ENCODE data around the gene CDK13. TPM values are rescaled to one million over a fixed set of nuclear protein-coding genes. Genes with fewer than 3 reads are reported as not detected.

The CDK13 gene
- total RNA-seq, 1 experiment from 2014 or later: 52.2 TPM

DNA sequence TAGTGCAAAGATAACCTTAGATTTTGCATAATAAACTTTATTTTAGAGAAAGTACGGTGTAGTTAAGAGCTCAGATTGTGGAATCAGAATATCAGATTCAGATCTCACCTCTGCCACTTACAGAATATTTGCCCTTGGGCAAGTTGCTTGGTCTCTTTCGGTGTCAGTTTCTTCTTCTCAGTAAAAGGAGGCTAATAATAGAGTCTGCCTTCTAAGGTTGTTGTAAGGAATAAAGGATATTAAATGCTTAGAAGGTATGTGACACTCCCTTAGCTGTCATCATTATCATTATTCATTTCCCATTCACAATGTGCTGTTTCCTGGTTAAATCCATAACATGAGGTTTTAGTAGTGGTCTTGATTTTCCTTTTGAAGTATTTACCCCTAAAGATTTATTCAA lies 142.1 kb downstream of the CDK13 start:
- Histone ChIP-seq H2BK20ac (ENCODE audit: low read depth, low read length, poor library complexity, severe bottlenecking) (no peak overlapping the region), H3K27ac (ENCODE audit: insufficient read length, low read depth, low read length) (no peak overlapping the region), H3K9me3 (ENCODE audit: control insufficient read depth, low read depth, low read length) (no peaks in the 10 kb centered on the region), H3K23ac (ENCODE audit: insufficient read length, low read depth, low read length) (no peak overlapping the region), H4K91ac (ENCODE audit: insufficient read length, low read depth, low read length) (no peak overlapping the region), H2AFZ (ENCODE audit: low read length) (no peak overlapping the region), H3K4me2 (ENCODE audit: insufficient read depth, insufficient read length, low read length) (no peak overlapping the region), H4K20me1 (ENCODE audit: control insufficient read depth, insufficient read depth, insufficient read length) (no peaks in the 10 kb centered on the region), H3K79me2 (ENCODE audit: insufficient read depth, low read length) (no peaks in the 10 kb centered on the region), H3K18ac (ENCODE audit: insufficient read length, low read depth, low read length) (no peak overlapping the region), H2BK12ac (ENCODE audit: insufficient read length, low read depth, low read length) (no peak overlapping the region), H3K23me2 (ENCODE audit: insufficient read length, low read depth, low read length, poor library complexity, severe bottlenecking) (no peaks in the 10 kb centered on the region), H4K8ac (replicated peaks; ENCODE audit: insufficient read length, low read depth, low read length) (no peak overlapping the region), H2BK5ac (ENCODE audit: insufficient read length, low read length) (no peak overlapping the region), H2AK5ac (ENCODE audit: insufficient read length, low read length) (no peak overlapping the region), H3T11ph (ENCODE audit: low read length) (no peak overlapping the region), H3K14ac (ENCODE audit: insufficient read depth, low read length) (no peak overlapping the region), H4K5ac (ENCODE audit: insufficient read length, low read depth, low read length) (no peak overlapping the region), H2BK120ac (ENCODE audit: low read depth, low read length, poor library complexity, severe bottlenecking) (no peak overlapping the region), H3K27me3 (ENCODE audit: insufficient read depth, low read length) (no peaks in the 10 kb centered on the region), H3K4me1 (ENCODE audit: insufficient read depth, low read length) (no peaks in the 10 kb centered on the region; the same call in 1 of the 2 replicates), H3K4ac (ENCODE audit: low read depth, low read length) (no peak overlapping the region), H2BK15ac (ENCODE audit: low read depth, low read length) (no peak overlapping the region), H3K79me1 (ENCODE audit: insufficient read depth, low read depth, low read length, poor library complexity, severe bottlenecking) (no peaks in the 10 kb centered on the region), H3K9ac (ENCODE audit: extremely low read depth, insufficient read length, low read length) (no peak overlapping the region), H3K56ac (ENCODE audit: insufficient read length, low read depth, low read length) (no peak overlapping the region)
- TF ChIP-seq, protein P1, sequence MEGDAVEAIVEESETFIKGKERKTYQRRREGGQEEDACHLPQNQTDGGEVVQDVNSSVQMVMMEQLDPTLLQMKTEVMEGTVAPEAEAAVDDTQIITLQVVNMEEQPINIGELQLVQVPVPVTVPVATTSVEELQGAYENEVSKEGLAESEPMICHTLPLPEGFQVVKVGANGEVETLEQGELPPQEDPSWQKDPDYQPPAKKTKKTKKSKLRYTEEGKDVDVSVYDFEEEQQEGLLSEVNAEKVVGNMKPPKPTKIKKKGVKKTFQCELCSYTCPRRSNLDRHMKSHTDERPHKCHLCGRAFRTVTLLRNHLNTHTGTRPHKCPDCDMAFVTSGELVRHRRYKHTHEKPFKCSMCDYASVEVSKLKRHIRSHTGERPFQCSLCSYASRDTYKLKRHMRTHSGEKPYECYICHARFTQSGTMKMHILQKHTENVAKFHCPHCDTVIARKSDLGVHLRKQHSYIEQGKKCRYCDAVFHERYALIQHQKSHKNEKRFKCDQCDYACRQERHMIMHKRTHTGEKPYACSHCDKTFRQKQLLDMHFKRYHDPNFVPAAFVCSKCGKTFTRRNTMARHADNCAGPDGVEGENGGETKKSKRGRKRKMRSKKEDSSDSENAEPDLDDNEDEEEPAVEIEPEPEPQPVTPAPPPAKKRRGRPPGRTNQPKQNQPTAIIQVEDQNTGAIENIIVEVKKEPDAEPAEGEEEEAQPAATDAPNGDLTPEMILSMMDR (conservative IDR thresholded peaks at IDR 0.05): no peak
- Mint-ChIP-seq H3K27me3 (ENCODE audit: low read depth) (no peaks in the 10 kb centered on the region), H3K27ac (no peak overlapping the region), H3K9me3 (no peaks in the 10 kb centered on the region), H3K36me3 (ENCODE audit: insufficient read depth in 1 of 3, low read depth in 3 of 3) (peaks cover 12 to 60% (median 52%) of the 10 kb centered on the region in 3 experiments; a peak in 6 of 7 replicates), H3K4me1 (peaks cover 10 to 15% of the 10 kb centered on the region in 2 experiments), H3K4me3 (no peak overlapping the region)
- no CpG with 5 or more reads among the region's 2 CpGs for WGBS (ENCODE audit: extremely low coverage, insufficient read length, low lambda C conversion rate)
- no peak for DNase-seq
